ENCODE data around the gene TMEM87B. TPM values are rescaled to one million over a fixed set of nuclear protein-coding genes. Genes with fewer than 3 reads are reported as not detected.
"Not testable (repeated sequence)": the region's sequence is repeated elsewhere in the genome, so short reads cannot be mapped to it uniquely, and the experiment has no call there.

Gene TMEM87B
- total and polyA plus RNA-seq, 9 donors, result 7.1 to 23.8 (median 13.2) TPM

- Histone ChIP-seq H3K9me3 (no peaks in the 10 kb centered on the region), H3K36me3 (no peaks in the 10 kb centered on the region), H3K27me3 (no peaks in the 10 kb centered on the region), H3K4me1 (ENCODE audit: insufficient read depth) (peaks cover 6% of the 10 kb centered on the region), H3K4me3 (no peak overlapping the region), H3K27ac (no peak overlapping the region)
- no peak for DNase-seq
- no peak for TF ChIP-seq POLR2A (IDR thresholded peaks at IDR 0.05)
- TF ChIP-seq CTCF (IDR thresholded peaks at IDR 0.05), result no peak
- TF ChIP-seq EP300 (IDR thresholded peaks at IDR 0.05), result no peak
- intact Hi-C loops (cut with DNase I), result no loop called here
- WGBS, 3 donors, result 91 to 100% (median 98%) methylated on average over 1 of the region's 1 CpG
Observed at GRCh38 chr2:112062894-112063293, 7.8 kb downstream of the TMEM87B start.

- DNase-seq, result no peak
- no peaks in the 10 kb centered on the region for H3K36me3 ChIP-seq
- no peak overlapping the region for H3K27ac ChIP-seq
- no peak for TF ChIP-seq POLR2A (IDR thresholded peaks at IDR 0.05)
- no peaks in the 10 kb centered on the region for H3K9me3 ChIP-seq
- intact Hi-C loops (cut with DNase I), result no loop called here
- H3K27me3 ChIP-seq, result no peaks in the 10 kb centered on the region
- WGBS, 3 donors, result 39 to 55% (median 46%) methylated on average over 5 of the region's 5 CpGs
- no peaks in the 10 kb centered on the region for H3K4me1 ChIP-seq (ENCODE audit: insufficient read depth)
- no peak overlapping the region for H3K4me3 ChIP-seq
Observed at GRCh38 chr2:112065486-112065885, 10.4 kb downstream of the TMEM87B start.

- Histone ChIP-seq H3K36me3 (no peaks in the 10 kb centered on the region), H3K4me1 (ENCODE audit: insufficient read depth) (no peaks in the 10 kb centered on the region)
- intact Hi-C loops (cut with DNase I), result no loop called here
Observed at GRCh38 chr2:112065966-112066365, 10.9 kb downstream of the TMEM87B start.

GRCh38 chr2:112069794-112070193 is 14.7 kb downstream of the TMEM87B start:
- intact Hi-C loops (cut with DNase I); H3K36me3 ChIP-seq; DNase-seq; H3K4me3 ChIP-seq; H3K27ac ChIP-seq; H3K9me3 ChIP-seq; H3K4me1 ChIP-seq (ENCODE audit: insufficient read depth); H3K27me3 ChIP-seq: not testable (repeated sequence)

More at GRCh38 chr2:112065966-112066365, 10.9 kb downstream of the TMEM87B start:
- H3K27ac ChIP-seq, result no peak overlapping the region
- H3K27me3 ChIP-seq, result no peaks in the 10 kb centered on the region
- TF ChIP-seq POLR2A (IDR thresholded peaks at IDR 0.05) (no peak), EP300 (IDR thresholded peaks at IDR 0.05) (no peak), CTCF (IDR thresholded peaks at IDR 0.05) (no peak)
- no peak overlapping the region for H3K4me3 ChIP-seq
- DNase-seq, result no peak
- no peaks in the 10 kb centered on the region for H3K9me3 ChIP-seq
- 43 to 59% (median 48%) methylated on average over 1 of the region's 1 CpG for WGBS, 3 donors

GRCh38 chr2:112073875-112074274 is 18.8 kb downstream of the TMEM87B start:
- no peaks in the 10 kb centered on the region for H3K4me1 ChIP-seq (ENCODE audit: insufficient read depth)
- 97 to 98% (median 97%) methylated on average over 3 of the region's 3 CpGs for WGBS, 3 donors
- intact Hi-C loops (cut with DNase I), result no loop called here
- H3K27ac ChIP-seq, result no peak overlapping the region
- no peak overlapping the region for H3K4me3 ChIP-seq
- TF ChIP-seq POLR2A (IDR thresholded peaks at IDR 0.05) (no peak), CTCF (IDR thresholded peaks at IDR 0.05) (no peak), EP300 (IDR thresholded peaks at IDR 0.05) (no peak)
- no peak for DNase-seq
- H3K27me3 ChIP-seq, result no peaks in the 10 kb centered on the region
- no peaks in the 10 kb centered on the region for H3K36me3 ChIP-seq
- no peaks in the 10 kb centered on the region for H3K9me3 ChIP-seq

GRCh38 chr2:112074506-112074905 is 19.4 kb downstream of the TMEM87B start:
- WGBS, 3 donors, result 81 to 89% (median 86%) methylated on average over 1 of the region's 1 CpG
- H3K36me3 ChIP-seq, result no peaks in the 10 kb centered on the region

More at GRCh38 chr2:112074506-112074905, 19.4 kb downstream of the TMEM87B start:
- TF ChIP-seq CTCF (IDR thresholded peaks at IDR 0.05) (no peak), POLR2A (IDR thresholded peaks at IDR 0.05) (no peak), EP300 (IDR thresholded peaks at IDR 0.05) (no peak)
- Histone ChIP-seq H3K27ac (no peak overlapping the region), H3K27me3 (no peaks in the 10 kb centered on the region), H3K4me3 (no peak overlapping the region), H3K4me1 (ENCODE audit: insufficient read depth) (no peaks in the 10 kb centered on the region), H3K9me3 (no peaks in the 10 kb centered on the region)
- no peak for DNase-seq
- intact Hi-C loops (cut with DNase I), result no loop called here

All from ovary (tissue), 9 donors.